Panc1 (cell line): ENCODE measurements around the gene CHST12.

Source experiments
- POLR2AphosphoS5 ChIP-seq: IDR thresholded peaks from 2 replicates; pipeline ENCODE4 v1.6.1; 2012; ENCODE audit warnings: mild to moderate bottlenecking, low read depth, low read length, moderate library complexity
- SIN3A ChIP-seq: IDR thresholded peaks from 2 replicates; pipeline ENCODE4 v1.6.1; 2012; ENCODE audit warnings: low read depth, mild to moderate bottlenecking, low read length, moderate library complexity, borderline replicate concordance; ENCODE audit not compliant: insufficient read depth
- TF ChIP-seq, protein P1 (sequence below): fragments of 450-650 bp; IDR thresholded peaks from 2 replicates; pipeline ENCODE4 v1.5.1; 2017; ENCODE audit warnings: mild to moderate bottlenecking
- TF ChIP-seq, protein P2 (sequence below), 2 experiments: IDR thresholded peaks; 2 replicates each; pipeline ENCODE4 v1.6.1; 2011 to 2012; ENCODE audit warnings: low read depth in 2 of 2, control low read depth in 1 of 2, low read length in 1 of 2, mild to moderate bottlenecking in 1 of 2, moderate library complexity in 1 of 2; ENCODE audit not compliant: insufficient read depth in 1 of 2

DNA sequence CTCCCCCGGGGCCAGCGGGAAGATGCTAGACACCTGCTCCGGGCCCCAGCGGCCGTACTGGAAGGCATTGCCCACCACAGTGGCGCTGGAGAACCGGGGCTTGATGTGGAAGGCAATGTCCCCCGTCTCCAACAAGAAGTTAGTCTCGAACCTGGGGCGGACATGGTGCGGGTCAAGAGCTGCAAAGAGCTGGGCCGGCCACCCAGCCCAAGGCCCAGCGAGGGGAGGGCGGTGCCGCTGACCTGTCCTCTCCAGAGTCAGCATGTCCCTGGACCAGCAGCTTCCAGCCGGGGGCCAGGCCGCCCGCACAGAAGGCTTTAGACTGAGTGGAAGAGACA is 72.2 kb downstream of the CHST12 start:
- TF ChIP-seq, protein P1, sequence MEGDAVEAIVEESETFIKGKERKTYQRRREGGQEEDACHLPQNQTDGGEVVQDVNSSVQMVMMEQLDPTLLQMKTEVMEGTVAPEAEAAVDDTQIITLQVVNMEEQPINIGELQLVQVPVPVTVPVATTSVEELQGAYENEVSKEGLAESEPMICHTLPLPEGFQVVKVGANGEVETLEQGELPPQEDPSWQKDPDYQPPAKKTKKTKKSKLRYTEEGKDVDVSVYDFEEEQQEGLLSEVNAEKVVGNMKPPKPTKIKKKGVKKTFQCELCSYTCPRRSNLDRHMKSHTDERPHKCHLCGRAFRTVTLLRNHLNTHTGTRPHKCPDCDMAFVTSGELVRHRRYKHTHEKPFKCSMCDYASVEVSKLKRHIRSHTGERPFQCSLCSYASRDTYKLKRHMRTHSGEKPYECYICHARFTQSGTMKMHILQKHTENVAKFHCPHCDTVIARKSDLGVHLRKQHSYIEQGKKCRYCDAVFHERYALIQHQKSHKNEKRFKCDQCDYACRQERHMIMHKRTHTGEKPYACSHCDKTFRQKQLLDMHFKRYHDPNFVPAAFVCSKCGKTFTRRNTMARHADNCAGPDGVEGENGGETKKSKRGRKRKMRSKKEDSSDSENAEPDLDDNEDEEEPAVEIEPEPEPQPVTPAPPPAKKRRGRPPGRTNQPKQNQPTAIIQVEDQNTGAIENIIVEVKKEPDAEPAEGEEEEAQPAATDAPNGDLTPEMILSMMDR, result no peak
- TF ChIP-seq POLR2AphosphoS5 (no peak), SIN3A (no peak)
- TF ChIP-seq, protein P2, sequence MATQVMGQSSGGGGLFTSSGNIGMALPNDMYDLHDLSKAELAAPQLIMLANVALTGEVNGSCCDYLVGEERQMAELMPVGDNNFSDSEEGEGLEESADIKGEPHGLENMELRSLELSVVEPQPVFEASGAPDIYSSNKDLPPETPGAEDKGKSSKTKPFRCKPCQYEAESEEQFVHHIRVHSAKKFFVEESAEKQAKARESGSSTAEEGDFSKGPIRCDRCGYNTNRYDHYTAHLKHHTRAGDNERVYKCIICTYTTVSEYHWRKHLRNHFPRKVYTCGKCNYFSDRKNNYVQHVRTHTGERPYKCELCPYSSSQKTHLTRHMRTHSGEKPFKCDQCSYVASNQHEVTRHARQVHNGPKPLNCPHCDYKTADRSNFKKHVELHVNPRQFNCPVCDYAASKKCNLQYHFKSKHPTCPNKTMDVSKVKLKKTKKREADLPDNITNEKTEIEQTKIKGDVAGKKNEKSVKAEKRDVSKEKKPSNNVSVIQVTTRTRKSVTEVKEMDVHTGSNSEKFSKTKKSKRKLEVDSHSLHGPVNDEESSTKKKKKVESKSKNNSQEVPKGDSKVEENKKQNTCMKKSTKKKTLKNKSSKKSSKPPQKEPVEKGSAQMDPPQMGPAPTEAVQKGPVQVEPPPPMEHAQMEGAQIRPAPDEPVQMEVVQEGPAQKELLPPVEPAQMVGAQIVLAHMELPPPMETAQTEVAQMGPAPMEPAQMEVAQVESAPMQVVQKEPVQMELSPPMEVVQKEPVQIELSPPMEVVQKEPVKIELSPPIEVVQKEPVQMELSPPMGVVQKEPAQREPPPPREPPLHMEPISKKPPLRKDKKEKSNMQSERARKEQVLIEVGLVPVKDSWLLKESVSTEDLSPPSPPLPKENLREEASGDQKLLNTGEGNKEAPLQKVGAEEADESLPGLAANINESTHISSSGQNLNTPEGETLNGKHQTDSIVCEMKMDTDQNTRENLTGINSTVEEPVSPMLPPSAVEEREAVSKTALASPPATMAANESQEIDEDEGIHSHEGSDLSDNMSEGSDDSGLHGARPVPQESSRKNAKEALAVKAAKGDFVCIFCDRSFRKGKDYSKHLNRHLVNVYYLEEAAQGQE (IDR thresholded peaks at IDR 0.05; ENCODE audit: insufficient read depth in 1 of 2, low read depth in 2 of 2, low read length in 1 of 2), result no peak
